Activated CD8-positive, alpha-beta memory T cell treated with anti-CD3 and anti-CD28 coated beads, Interleukin-2, amount 50 U/mL, for 24 hours (primary cell): ENCODE results near the gene SAMD14.

Source experiments
- DNase-seq: peaks from one replicate; pipeline ENCODE4 v3.0.0-alpha.2; 2020; ENCODE audit errors: extremely low read depth

The SAMD14 gene

GRCh38 chr17:50129728-50130558, at the start of gene SAMD14:
TSS of gene SAMD14 (minus strand) at chr17:50130160. CDS start at chr17:50124959, 5,201 bp downstream.
- no peak for DNase-seq

GRCh38 chr17:50177983-50178834, 48.2 kb upstream of the SAMD14 start:
- no peak for DNase-seq

DNA sequence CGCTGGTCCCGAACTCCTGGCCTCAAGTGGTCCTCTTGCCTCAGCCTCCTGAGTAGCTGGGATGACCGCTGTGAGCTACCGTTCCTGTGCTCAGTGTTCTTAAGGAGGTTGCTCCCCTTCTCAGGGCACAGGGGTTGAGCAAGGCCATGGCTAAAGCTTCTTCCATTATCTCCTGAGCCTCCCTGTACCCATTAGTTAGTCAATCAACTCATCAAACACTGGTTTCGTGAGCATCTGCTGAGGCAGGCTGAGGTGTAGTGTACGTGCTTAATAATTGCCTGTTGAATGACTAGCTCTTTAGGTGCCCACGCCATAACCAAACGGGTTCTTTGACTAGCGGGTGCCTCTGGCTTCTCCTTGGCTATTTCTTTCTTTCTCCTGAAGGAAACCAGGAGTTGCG, 47.5 kb upstream of the SAMD14 start:
- no peak for DNase-seq

DNA sequence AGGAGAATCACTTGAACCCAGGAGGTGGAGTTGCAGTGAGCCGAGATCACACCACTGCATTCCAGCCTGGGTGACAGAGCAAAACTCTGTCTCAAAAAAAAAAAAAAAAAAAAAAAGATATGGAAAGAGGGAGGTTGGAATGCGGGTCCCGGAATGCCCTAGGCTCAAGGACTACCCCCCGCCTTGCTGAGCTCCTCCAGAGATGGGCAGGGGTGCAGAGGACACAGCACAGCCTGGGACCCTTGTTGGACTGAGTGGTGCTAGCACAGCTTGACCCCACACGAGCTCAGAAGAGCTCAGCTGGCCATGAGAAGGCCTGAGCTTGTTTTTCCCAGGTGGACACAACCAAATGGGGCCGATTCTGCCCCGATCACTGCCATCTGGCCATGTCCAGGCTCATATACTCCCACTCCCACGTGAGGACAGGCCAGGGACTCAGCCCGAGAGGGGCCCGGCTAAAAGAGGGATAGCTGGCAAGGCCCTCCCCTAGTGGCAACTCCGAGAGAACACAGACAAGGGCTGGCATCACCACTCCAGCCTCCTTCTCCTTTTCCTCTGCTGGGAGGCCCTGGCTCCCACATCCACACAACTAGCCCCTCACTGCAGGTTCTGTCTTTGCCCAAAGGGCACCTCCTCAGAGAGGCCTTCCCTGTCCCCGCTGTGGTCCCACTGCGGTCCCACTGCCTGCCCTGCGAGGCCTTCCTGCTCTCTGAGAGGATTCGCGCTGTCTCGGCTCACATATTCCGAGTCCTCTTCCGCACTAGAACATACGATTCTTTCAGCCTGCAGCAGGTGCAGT, 46.8 kb upstream of the SAMD14 start:
- DNase-seq: no peak

DNA sequence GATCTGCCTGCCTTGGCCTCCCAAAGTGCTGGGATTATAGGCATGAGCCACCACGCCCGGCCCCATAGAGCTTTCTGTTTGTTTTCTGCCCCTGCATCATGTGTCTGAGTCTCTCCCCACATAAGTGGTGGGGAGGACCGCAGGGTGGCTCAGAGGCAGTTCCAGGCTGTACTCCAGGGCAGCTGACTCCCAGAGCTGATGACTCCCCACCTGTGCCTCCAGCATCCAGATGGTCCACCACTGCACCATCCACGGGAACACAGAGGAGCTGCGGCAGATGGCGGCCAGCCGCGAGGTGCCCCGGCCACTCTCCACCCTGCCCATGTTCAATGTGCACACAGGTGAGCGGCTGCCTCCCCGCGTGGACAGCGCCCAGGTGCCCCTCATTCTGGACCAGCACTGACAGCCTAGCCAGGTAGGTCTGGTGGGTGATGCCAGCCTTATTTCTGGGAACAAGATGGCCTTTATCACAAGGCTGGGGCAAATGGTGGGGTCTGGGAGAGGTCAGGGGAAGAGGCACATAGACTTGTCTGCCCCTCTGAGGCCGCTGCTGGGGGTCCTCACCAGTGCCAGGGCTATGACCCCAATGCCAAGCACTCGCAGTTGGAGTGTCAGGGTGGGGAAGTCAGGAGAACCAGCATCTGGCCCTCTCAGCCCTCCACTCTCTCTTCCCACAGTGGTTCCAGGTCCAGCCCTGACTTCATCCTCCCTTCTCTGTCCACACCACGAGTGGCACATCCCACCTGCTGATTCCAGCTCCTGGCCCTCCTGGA, 45.3 kb upstream of the SAMD14 start:
- no peak for DNase-seq

DNA sequence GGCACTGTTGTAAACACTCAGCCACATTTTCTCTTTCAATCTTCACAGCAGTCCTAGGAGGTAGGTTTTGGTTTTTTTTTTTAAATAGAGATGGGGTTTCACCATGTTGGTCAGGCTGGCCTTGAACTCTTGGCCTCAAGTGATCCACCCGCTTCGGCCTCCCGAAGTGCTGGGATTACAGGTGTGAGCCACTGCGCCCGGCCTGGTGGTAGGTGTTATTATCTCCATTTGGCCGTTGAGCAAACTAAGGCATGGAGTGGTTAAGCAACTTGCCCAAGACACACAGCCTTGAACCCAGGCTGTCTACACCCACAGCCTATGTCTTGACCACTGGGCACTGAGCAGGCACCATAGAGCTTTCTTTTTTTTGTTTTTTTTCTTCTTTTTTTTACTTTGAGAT, 44.5 kb upstream of the SAMD14 start:
- no peak for DNase-seq

DNA sequence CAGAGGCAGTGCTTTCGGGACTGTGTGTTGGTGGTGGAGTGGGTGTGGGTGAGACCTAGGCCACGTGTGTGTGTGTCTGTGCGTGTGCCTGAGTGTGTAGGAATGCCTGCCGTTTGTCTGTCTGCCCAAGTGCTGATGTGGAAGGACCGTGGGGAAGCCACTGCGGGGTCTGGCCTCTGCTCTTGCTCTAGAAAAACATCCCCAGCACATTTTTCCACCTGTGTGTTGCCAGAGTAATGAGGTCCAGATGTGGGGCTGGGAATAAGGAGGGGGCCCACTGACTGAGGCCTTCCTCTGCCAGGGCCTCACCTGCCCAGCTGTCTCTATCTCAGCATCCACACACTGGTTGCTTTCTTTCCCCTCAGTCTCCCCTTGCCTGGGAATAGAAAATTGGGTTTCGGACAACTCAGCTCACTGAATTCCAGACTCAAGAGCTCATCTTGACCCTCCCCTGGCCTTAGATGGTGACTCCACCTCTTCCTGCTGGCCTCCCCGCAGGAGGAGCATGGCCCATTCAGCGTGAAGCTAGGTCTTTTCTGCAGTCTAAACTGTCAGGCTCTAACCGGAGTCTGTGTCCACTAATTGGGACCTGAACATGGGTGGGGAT, 43.5 kb upstream of the SAMD14 start:
- no peak for DNase-seq

GRCh38 chr17:50172936-50173334, 43.0 kb upstream of the SAMD14 start:
- no peak for DNase-seq

DNA sequence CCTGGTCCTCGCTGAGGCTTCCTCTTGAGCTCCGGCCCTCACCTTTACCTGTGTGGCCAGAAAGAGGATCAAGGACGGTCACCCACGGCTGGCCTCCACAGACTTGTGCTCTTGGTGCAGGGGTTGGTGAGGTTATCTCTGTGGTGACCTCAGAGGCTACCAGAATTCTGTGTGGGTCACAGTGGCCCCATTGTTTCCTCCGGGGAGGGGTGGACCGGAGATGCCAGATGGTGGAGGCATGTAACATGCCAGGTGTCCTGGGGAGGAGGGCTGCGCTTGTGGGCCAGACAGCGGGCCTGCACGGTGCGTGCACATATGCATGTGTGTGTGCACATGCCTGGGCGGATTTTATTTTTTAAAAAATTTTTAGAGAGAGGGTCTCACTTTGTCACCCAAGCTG, 42.2 kb upstream of the SAMD14 start:
- DNase-seq: no peak

DNA sequence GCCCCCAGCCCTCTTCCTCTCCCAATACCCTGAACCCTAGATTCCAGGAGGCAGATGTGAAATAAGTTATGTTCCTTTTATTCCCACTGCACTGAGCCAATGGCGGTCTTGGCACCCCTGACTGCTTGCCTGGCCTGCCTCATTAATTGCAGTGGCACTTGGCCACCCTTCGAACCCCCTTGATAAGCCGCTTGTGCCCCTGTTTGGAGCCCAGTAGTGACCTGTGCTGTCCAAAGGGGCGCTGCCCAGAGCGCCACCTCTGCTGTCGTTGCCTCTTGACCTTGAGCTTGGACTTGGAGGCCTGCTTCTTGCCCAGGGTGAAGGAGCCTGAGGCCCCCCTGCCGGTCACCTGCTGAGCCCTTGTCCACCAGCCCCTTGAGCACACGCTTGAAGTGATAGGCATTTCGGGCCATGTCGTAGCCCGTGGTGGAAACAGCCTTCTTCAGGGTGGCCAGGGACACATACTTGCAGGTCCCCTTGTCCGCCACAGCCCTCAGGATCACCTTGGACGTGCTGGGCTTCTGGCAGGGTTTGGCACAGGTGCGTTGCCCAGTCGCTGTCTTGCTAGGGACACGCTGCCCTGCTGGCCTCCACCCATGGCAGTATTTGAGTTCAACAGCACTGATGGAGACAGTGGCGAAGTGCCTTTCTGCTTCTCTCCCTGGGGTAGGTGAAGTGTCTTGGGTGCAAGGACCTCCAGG, 41.6 kb upstream of the SAMD14 start:
- DNase-seq: no peak

DNA sequence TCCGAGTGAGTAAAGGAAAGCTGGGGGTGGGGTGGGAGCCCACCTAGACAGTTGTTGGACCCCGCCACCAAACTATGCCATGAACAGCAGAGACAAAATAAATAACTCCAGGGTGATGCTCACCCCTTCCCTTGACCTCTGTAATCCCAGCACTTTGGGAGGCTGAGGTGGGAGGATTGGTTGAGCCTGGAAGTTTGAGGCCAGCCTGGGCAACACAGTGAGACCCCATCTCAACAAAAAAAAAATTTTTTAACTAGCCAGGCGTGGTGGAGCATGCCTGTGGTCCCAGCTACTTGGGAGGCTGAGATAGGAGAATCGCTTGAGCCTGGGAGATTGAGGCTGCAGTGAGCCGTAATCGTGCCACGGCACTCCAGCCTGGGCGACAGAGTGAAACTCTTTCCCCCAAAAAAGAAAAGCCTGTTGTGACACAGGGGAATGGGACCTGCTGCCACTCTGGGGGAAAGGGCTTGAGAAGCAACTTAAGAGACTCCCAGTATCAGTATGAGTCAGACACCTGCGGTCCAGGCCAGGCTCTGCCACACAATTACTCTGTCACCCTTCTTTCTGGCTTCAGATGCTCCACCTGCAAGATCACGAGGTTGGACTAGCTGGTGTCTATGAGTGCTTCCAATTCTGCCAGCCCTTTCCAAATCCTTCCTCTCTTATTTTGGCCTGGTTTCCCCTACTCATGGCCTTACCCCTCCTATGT, 40.9 kb upstream of the SAMD14 start:
- no peak for DNase-seq

DNA sequence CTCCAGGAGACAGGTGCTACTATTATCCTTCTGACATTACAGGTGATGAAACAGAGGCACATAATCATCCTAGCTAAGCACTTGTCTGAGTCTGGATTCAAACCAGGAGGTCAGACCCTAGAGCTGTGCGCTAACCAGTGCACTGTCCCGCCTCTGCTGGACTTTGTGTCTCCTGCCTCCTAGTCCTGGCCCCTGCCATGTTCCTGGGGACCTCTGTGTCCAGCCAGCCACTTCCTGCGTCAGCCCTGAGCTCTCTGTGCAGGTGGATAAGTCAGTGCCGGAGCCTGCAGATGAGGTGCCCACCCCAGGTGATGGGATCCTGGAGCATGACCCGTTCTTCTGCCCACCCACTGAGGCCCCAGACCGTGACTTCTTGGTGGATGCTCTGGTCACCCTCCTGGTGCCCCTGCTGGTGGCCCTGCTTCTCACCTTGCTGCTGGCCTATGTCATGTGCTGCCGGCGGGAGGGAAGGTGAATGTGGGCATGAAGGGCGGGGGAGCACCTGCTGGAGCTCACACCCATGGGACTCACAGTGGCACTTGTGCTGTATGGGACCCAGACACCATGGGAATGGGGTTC, 40.0 kb upstream of the SAMD14 start:
- DNase-seq: no peak

GRCh38 chr17:50169121-50169764, 39.3 kb upstream of the SAMD14 start:
- no peak for DNase-seq

- no peak for DNase-seq
Measured at GRCh38 chr17:50168319-50168718, 38.4 kb upstream of the SAMD14 start.

DNA sequence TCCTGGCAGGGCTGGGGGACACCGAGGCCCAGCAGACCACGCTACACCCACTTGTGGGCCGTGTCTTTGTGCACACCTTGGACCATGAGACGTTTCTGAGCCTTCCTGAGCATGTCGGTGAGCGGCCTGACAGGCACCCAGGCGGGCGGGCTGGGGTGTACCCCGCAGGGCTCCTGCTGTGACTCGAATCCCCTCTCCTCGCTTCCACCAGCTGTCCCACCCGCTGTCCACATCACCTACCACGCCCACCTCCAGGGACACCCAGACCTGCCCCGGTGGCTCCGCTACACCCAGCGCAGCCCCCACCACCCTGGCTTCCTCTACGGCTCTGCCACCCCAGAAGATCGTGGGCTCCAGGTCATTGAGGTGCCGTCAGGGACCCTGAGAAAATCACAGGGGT, 37.4 kb upstream of the SAMD14 start:
- no peak for DNase-seq

GRCh38 chr17:50166518-50167181, 36.7 kb upstream of the SAMD14 start:
- no peak for DNase-seq

GRCh38 chr17:50165867-50166517, 36.0 kb upstream of the SAMD14 start, which contains the start of gene SGCA:
TSS of gene SGCA (plus strand) at chr17:50166005. CDS start at chr17:50166041, 36 bp downstream.
- no peak for DNase-seq

- DNase-seq: no peak
Measured at GRCh38 chr17:50165466-50165865, 35.5 kb upstream of the SAMD14 start.
